SKM-1 (cell line): ENCODE data around the gene PLIN1.

ENCODE experiments used
- DNase-seq: peaks from one replicate; lab custom pipeline; 2025; ENCODE audit not compliant: unreplicated experiment; lab: John Stamatoyannopoulos, UW

PLIN1 gene

GRCh38 chr15:89654847-89655805, 24.0 kb downstream of the PLIN1 start, which contains the start of gene KIF7:
Gene KIF7, minus strand, starts transcription at chr15:89655467. Its CDS starts 2,537 bp downstream, at chr15:89652930.
- no peak for DNase-seq

- no peak for DNase-seq
Observed at GRCh38 chr15:89654301-89654761, 24.8 kb downstream of the PLIN1 start.

GRCh38 chr15:89653578-89653977, 25.6 kb downstream of the PLIN1 start:
- no peak for DNase-seq

GRCh38 chr15:89652666-89653065, 26.5 kb downstream of the PLIN1 start:
- DNase-seq: no peak

GRCh38 chr15:89652131-89652530, 27.0 kb downstream of the PLIN1 start:
- DNase-seq: no peak

GRCh38 chr15:89649716-89650115, 29.5 kb downstream of the PLIN1 start:
- DNase-seq: no peak

GRCh38 chr15:89649013-89649625, 30.0 kb downstream of the PLIN1 start:
- no peak for DNase-seq

- no peak for DNase-seq
Observed at GRCh38 chr15:89648106-89649012, 30.8 kb downstream of the PLIN1 start.

- DNase-seq: peak; percentile 31
Observed at GRCh38 chr15:89647191-89647851, 31.8 kb downstream of the PLIN1 start.

GRCh38 chr15:89646416-89647141, 32.6 kb downstream of the PLIN1 start:
- DNase-seq: no peak

- DNase-seq: no peak
Observed at GRCh38 chr15:89645680-89646079, 33.5 kb downstream of the PLIN1 start.

- DNase-seq: no peak
Observed at GRCh38 chr15:89642106-89642505, 37.1 kb downstream of the PLIN1 start.

- DNase-seq: no peak
Observed at GRCh38 chr15:89641053-89641452, 38.1 kb downstream of the PLIN1 start.

GRCh38 chr15:89640245-89640644, 38.9 kb downstream of the PLIN1 start:
- DNase-seq: no peak

GRCh38 chr15:89633585-89633984, 45.6 kb downstream of the PLIN1 start:
- DNase-seq: no peak

GRCh38 chr15:89632563-89633430, 46.4 kb downstream of the PLIN1 start:
- no peak for DNase-seq

- no peak for DNase-seq
Observed at GRCh38 chr15:89631902-89632264, 47.3 kb downstream of the PLIN1 start.

- DNase-seq: no peak
Observed at GRCh38 chr15:89630974-89631901, 47.9 kb downstream of the PLIN1 start.
